Peyer's patch (tissue), 4 donors: Measurements from ENCODE around the gene UST. TPM values are rescaled to one million over a fixed set of nuclear protein-coding genes. Genes with fewer than 3 reads are reported as not detected.
"Not testable (repeated sequence)": the region's sequence is repeated elsewhere in the genome, so short reads cannot be mapped to it uniquely, and the experiment has no call there.

Source experiments
- DNase-seq, 3 donors: peaks; one replicate each; pipeline ENCODE4 v3.0.0-alpha.2; 2017 to 2019
- H3K27ac ChIP-seq, 4 donors: fragments of 200-600 bp; sonication (generic); one replicate each; pipeline ENCODE4 v1.5.1; 2016 to 2019
- H3K27me3 ChIP-seq, 2 donors: fragments of 200-600 bp; sonication (generic); one replicate each; pipeline ENCODE4 v1.5.1; 2019
- H3K36me3 ChIP-seq, 3 donors: fragments of 200-600 bp; sonication (generic); one replicate each; pipeline ENCODE4 v1.5.1; 2016 to 2019
- H3K4me1 ChIP-seq, 4 donors: fragments of 200-600 bp; sonication (generic); one replicate each; pipeline ENCODE4 v1.5.1; 2016 to 2019
- H3K4me3 ChIP-seq, 4 donors: fragments of 200-600 bp; sonication (generic); 1 replicate in 3 of 4; 2 replicates in 1 of 4; pipeline ENCODE4 v1.5.1; 2016 to 2019; ENCODE audit warnings: mild to moderate bottlenecking in 1 of 4
- H3K9me3 ChIP-seq, 4 donors: fragments of 200-600 bp; sonication (generic); one replicate each; pipeline ENCODE4 v1.5.1; 2016 to 2019; ENCODE audit warnings: mild to moderate bottlenecking in 1 of 4
- POLR2A ChIP-seq, 2 donors: fragments of 450-650 bp; IDR thresholded peaks; one replicate each; pipeline ENCODE4 v1.5.1; 2017; ENCODE audit warnings: antibody characterized with exemption in 2 of 2, mild to moderate bottlenecking in 2 of 2, moderate library complexity in 2 of 2
- total RNA-seq, 4 donors: library from RNA; depleted of rRNA; stranded (reverse); fragments of >200 nt; gene quantifications; one replicate each; pipeline ENCODE4 v1.1.0, GENCODE V29; 2016
- TF ChIP-seq, protein P1 (sequence below), 6 experiments: fragments of 450-650 bp in 4 of 6; fragments of 200-600 bp in 2 of 6; sonication (generic) in 1 of 6; IDR thresholded peaks; one replicate each; pipeline ENCODE4 v1.5.1; 2017 to 2019; ENCODE audit warnings: antibody characterized with exemption in 6 of 6, mild to moderate bottlenecking in 3 of 6, moderate library complexity in 1 of 6

UST gene
- total RNA-seq, 4 donors from 2014 or later, result 3.0 to 37.1 (median 4.6) TPM

DNA sequence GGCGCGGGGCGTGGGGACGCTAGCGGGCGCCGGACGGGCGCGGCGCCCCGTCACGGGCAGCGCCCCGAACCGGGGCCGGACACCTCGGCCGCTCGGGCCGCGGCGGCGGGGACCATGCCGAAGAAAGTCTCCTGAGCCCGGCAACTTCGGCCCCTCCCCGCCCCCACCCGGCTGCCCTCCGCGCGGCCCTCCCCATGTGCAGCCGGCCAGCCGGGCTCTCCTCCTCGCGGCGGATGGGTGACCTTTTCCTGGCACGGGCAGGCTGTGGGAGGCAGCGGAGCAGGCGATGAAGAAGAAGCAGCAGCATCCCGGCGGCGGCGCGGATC is 278 bp downstream of the UST start:
- peaks cover 0 to 9% (median 3%) of the 10 kb centered on the region in 4 donors for H3K4me1 ChIP-seq
- H3K27me3 ChIP-seq, result peaks cover 0 to 4% of the 10 kb centered on the region in 2 donors
- no peaks in the 10 kb centered on the region for H3K9me3 ChIP-seq
- no peaks in the 10 kb centered on the region for H3K36me3 ChIP-seq
- TF ChIP-seq POLR2A (IDR thresholded peaks at IDR 0.05), result no peak
- TF ChIP-seq, protein P1, sequence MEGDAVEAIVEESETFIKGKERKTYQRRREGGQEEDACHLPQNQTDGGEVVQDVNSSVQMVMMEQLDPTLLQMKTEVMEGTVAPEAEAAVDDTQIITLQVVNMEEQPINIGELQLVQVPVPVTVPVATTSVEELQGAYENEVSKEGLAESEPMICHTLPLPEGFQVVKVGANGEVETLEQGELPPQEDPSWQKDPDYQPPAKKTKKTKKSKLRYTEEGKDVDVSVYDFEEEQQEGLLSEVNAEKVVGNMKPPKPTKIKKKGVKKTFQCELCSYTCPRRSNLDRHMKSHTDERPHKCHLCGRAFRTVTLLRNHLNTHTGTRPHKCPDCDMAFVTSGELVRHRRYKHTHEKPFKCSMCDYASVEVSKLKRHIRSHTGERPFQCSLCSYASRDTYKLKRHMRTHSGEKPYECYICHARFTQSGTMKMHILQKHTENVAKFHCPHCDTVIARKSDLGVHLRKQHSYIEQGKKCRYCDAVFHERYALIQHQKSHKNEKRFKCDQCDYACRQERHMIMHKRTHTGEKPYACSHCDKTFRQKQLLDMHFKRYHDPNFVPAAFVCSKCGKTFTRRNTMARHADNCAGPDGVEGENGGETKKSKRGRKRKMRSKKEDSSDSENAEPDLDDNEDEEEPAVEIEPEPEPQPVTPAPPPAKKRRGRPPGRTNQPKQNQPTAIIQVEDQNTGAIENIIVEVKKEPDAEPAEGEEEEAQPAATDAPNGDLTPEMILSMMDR (IDR thresholded peaks at IDR 0.05), result no peak
- peak overlapping the region; percentile 74 to 94 (median 83) for H3K27ac ChIP-seq
- peak; percentile 51 to 68 (median 58) for DNase-seq
- H3K4me3 ChIP-seq, result peak overlapping the region; percentile 66 to 84 (median 72)

DNA sequence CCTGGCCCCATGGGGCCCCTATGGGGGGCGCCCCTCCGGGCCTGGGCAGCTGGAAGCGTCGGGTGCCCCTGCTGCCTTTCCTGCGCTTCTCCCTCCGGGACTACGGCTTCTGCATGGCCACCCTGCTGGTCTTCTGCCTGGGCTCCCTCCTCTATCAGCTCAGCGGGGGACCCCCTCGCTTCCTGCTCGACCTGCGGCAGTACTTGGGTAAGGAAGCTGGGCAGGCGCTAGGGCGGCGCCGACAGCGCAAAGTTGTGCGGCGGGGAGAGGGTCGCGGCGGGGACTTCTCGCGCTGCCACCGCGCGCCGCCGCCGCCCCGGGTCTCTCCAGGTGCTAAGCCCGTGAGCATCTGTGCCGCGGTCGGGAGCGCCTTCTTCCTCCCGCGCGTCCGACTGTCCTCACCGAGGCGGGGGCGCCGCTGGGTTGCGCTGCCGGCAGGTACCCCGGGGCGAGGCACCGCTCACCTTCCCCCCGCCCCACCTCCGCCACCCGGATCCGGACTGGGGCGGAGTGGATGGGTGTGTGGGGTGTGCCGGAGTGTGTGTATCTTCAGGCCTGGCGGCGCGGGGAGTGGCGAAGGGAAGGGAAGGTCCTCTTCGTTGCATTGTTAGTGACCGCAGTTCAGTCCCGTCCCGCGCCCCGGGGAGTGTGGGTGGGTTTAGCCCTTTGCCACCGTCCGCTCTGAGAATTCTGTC is 788 bp downstream of the UST start:
- peak overlapping the region; percentile 66 to 84 (median 72) for H3K4me3 ChIP-seq
- peak overlapping the region; percentile 74 to 94 (median 83) for H3K27ac ChIP-seq
- peaks cover 0 to 4% of the 10 kb centered on the region in 2 donors for H3K27me3 ChIP-seq
- H3K4me1 ChIP-seq, result peaks cover 0 to 9% (median 3%) of the 10 kb centered on the region in 4 donors
- no peaks in the 10 kb centered on the region for H3K9me3 ChIP-seq
- H3K36me3 ChIP-seq, result no peaks in the 10 kb centered on the region
- TF ChIP-seq POLR2A (IDR thresholded peaks at IDR 0.05), result no peak
- TF ChIP-seq, protein P1 (IDR thresholded peaks at IDR 0.05), result peak in 1 of 6 experiments; percentile 5
- DNase-seq, result peak; percentile 63 to 83 (median 73)

DNA sequence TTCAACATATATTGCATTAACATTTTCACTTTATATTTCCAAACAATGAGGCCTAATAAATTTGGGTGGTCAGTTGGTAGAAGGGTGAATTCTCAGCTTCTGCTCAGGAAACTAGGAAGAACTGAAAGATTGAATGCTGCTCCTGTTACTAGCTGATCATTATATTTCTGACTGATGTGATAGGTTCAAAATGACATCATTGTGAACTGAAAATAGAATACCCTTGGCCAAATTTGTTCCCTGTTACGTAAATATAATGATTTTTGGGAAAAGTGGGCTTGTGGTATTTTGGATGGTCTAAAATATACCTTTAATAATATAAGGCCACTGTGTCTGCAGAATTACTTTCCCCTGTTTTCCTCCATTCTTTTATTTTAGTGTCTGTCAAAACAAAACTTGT is 2.8 kb downstream of the UST start:
- Histone ChIP-seq H3K4me1 (peaks cover 0 to 9% (median 3%) of the 10 kb centered on the region in 4 donors), H3K9me3 (no peaks in the 10 kb centered on the region), H3K27me3 (peaks cover 0 to 4% of the 10 kb centered on the region in 2 donors), H3K27ac (no peak overlapping the region), H3K36me3 (no peaks in the 10 kb centered on the region), H3K4me3 (no peak overlapping the region)
- TF ChIP-seq POLR2A (IDR thresholded peaks at IDR 0.05), result no peak
- TF ChIP-seq, protein P1 (IDR thresholded peaks at IDR 0.05), result no peak
- no peak for DNase-seq

DNA sequence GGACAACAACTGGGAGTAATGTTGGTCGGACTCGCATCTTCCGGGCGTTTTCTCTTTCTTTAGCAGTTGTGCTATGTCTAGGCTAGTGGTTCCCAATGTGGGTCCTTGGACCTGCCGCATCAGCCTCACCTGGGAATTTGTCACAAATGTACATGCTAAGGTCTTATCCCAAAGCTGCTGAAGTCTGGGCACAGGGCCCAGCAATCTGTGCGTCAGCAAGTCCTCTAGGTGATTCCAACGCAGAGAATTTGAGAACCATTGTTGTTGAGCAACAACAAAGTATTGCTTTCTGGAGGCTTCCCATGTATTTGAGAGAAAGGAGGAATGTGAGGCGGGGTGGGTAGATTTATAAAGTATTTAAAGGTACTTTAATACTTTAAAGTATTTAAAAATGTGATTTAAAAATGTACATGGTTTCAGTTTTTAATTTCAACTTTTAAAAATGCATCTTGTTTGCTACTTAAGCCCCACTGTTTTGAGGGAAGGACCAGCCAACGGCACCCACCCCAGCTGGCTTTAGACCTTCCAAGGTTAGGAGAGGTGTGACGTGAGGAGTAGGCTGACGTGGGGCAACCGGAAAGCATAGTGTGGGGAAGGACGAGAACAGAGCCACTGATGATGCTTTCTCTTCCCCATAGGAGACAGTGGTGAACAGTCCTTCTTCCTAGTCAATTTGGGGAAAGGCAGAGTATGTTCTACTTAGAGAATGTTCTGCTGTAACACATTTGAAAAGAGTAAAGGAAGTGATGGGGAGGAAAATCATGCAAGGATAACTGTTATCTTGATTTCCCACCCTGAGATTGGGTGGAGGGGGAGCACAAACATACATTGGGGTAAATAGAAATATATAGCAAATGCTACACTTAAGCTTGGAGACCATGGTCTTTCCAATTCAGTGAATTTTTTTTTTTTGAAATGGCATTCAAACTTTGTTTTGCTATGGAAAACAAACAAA is 4.3 kb downstream of the UST start:
- Histone ChIP-seq H3K27me3 (peaks cover 0 to 4% of the 10 kb centered on the region in 2 donors), H3K4me3 (no peak overlapping the region), H3K27ac (no peak overlapping the region), H3K4me1 (peaks cover 0 to 9% (median 2%) of the 10 kb centered on the region in 4 donors), H3K9me3 (no peaks in the 10 kb centered on the region), H3K36me3 (no peaks in the 10 kb centered on the region)
- DNase-seq, result no peak
- no peak for TF ChIP-seq POLR2A (IDR thresholded peaks at IDR 0.05)
- TF ChIP-seq, protein P1 (IDR thresholded peaks at IDR 0.05), result no peak

DNA sequence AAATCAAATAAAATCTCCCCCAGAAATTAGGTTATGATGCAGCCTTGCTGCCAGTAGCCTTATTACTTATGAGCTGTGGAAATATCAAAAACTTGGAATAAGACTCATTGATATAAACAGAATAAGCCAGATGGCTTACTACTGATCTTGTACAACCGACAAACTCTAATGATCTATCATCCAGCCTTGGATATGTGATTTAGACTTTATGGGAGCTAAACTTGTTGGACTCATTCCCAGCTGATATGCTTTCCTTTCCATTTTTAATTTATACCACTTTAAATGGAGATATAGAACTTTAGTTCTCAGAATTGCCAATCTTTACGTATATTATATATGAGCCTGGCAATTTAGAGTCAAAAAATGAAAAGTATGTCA is 5.0 kb downstream of the UST start:
- peaks cover 0 to 4% of the 10 kb centered on the region in 2 donors for H3K27me3 ChIP-seq
- no peak overlapping the region for H3K27ac ChIP-seq
- H3K4me1 ChIP-seq, result peaks cover 0 to 9% (median 0%) of the 10 kb centered on the region in 4 donors
- no peaks in the 10 kb centered on the region for H3K36me3 ChIP-seq
- TF ChIP-seq, protein P1 (IDR thresholded peaks at IDR 0.05), result no peak
- TF ChIP-seq POLR2A (IDR thresholded peaks at IDR 0.05), result no peak
- DNase-seq, result no peak
- H3K9me3 ChIP-seq, result no peaks in the 10 kb centered on the region
- no peak overlapping the region for H3K4me3 ChIP-seq

DNA sequence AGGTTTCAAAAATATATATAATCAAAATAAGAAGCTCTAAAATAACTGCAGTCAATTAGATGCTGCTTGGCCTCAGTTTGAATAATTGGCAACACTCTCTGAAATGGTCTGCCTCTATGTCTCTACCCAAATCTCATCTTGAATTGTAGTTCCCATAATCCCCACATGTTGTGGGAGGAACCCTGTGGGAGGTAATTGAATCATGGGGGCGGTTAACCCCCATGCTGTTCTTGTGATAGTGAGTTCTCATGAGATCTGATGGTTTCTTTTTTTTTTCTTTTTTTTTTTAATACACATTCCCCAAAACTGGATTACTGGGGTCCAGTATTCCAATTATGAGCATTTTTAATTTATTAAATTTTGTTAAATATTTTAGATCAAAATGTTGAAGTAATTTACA is 8.5 kb downstream of the UST start:
- not testable (repeated sequence) for H3K27ac ChIP-seq

More for the DNA sequence above, 8.5 kb downstream of the UST start:
- DNase-seq, H3K36me3 ChIP-seq, H3K4me3 ChIP-seq, H3K27me3 ChIP-seq, H3K9me3 ChIP-seq, H3K4me1 ChIP-seq: not testable (repeated sequence)
